ENCODE data around the gene RYR2.
"Not testable (repeated sequence)": the region's sequence is repeated elsewhere in the genome, so short reads cannot be mapped to it uniquely, and the experiment has no call there.

The RYR2 gene

DNA sequence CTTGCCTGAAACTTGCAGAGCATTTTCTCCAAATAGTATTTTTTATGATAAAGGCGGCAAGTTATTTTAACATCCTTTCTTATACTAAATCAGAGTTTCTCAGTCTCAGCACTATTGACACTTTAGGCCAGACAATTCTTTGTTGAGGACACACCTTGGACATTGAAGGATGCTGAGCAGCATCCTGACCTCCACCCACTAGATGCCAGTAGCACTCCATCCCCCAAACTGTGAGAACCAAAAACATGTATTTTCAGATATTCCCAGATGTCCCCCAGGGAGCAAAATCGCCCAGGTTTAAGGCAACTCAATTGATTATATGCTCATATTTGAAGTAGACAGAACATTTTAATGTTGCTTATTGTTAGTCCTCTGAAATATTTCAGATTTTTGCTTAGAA is 549.4 kb downstream of the RYR2 start:
- no peak for DNase-seq

DNA sequence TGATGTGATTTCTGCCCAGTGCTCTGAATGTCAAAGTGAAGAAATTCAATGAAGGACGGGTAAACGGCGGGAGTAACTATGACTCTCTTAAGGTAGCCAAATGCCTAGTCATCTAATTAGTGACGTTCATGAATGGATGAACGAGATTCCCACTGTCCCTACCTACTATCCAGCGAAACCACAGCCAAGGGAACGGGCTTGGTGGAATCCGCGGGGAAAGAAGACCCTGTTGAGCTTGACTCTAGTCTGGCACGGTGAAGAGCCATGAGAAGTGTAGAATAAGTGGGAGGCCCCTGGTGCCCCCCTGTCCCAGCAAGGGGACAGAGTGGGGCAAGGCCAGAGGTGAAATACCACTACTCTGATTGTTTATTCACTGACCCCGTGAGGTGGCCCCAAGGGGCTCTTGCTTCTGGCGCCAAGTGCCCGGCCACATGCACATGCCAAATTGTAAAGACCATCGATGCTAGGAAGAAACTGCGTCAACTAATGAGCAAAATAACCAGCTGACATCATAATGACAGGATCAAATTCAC is 561.1 kb downstream of the RYR2 start:
- DNase-seq = not testable (repeated sequence)

DNA sequence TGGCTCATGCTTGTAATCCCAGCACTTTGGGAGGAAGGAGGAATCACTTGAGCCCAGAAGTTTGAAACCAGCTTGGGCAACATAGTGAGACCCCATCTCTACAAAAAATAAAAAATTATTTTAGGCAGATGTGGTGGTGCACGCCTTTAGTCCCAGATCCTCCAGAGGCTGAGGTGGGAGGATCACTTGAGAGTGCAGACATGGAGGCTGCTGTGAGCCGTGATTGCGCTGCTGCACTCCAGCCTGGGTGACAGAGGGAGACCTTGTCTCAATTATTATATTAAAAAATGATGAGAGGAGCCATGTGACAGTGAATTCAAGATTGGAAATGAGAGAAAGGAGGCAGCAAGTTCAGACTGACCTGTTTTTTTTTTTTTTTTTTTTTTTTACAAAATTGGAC is 566.4 kb downstream of the RYR2 start:
- no peak for DNase-seq

DNA sequence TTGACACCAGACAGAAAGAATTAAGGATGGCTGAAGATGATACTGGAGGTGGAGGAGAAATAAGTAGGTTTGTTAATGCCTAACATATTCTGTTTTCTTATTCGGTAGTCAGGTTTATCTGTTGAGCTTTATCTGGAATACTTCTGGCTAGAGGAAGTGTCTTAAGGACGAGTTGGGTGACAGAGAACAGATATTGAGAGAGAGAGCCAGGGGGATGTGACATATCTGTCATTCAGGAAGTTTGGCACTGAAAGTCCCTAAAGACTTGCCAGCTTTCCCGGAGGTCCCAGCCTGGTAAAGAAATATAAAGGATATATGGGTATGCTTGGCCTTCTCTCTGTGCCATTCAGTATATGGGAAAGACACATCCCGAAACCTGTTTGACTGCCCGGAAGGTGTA is 568.2 kb downstream of the RYR2 start:
- DNase-seq = no peak

DNA sequence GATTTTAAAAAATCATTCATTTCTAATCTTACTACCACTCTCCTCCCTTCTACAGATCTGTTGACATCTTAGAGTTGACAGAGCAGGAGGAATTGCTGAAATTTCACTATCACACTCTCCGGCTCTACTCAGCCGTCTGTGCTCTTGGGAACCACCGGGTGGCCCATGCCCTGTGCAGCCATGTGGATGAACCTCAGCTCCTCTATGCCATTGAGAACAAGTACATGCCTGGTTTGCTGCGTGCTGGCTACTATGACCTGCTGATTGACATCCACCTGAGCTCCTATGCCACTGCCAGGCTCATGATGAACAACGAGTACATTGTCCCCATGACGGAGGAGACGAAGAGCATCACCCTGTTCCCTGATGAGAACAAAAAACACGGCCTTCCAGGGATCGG is 572.0 kb downstream of the RYR2 start:
- no peak for DNase-seq

DNA sequence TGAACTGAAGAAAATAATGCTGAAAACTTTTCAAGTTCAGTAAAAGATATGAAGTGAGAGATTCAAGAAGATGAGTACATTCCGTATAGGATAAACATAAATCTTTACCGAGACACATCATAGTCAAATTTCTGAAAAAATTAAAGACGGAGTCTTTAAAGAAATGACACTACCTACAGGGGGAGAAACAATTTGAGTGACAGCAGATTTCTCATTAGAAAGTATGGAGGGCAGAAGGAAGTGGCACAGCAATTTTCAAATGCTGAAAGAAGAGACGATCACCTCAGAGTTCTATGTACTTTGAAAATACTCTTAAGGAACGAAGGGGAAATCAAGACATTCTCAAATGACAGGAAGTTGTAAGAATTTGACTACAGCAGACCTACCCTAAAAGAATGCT is 577.6 kb downstream of the RYR2 start:
- no peak for DNase-seq

DNA sequence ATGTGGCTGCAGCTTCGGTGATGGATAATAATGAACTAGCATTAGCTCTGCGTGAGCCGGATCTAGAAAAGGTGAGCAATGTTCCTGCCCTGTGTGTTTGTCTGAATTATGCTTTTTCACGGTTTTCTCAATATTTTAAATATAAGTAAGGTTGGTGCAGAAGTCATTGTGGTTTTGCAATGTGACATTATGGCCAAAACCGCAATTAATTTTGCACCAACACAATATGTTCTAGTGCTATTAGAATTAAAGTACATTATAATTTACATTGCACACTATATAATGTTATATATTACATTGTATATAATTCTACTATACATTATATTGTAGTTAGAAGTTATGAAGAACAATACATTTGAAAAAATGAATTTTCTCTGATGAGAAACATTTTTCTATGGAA is 592.9 kb downstream of the RYR2 start:
- no peak for DNase-seq

DNA sequence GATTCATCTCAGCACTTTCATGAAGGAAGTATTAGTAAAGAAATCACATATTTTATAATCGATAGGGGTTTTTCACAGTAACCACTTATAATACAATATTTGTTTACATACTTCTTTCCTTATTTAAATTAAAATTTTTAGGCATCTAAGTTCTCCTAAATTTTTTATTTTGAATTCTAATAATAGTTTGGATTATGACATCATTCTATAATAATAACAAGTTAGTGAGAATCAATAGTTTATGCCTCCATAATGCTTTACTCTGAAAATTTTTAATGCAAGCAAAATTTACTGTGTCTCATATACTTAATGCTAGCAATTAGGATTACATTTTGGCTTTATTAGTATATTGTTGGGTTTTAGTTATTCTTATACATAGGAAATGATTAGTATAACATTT is 596.6 kb downstream of the RYR2 start:
- DNase-seq = no peak

DNA sequence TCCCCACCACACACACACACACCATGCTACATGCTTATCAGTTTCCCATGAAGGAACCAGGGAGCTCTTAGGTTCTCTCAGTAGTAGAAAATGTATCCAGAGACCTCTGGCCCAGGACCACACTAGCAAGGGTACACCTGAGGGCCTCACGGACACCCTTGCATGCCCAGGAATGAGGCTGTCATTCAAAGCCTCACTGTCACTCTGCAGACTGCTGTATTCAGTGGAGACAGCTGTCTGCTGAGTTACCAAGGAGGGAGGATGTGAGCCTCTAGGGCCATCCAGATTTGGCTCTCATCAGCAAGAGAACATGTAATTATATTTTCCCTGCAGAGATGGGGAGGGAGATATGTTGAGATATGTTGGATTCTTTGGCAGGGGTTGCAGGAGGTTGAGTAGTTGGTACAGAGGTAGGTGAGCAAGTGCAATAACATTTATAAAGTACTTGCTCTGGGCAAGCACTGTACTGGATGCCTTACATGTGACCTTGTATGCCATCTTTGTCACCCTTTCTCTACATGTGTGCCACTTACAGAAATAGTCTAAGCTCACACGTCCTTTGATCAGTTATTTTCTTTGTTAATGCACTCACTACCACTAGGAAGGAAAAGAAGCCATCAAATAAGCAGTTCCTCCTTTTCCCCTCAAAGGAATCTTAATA is 598.2 kb downstream of the RYR2 start:
- no peak for DNase-seq

DNA sequence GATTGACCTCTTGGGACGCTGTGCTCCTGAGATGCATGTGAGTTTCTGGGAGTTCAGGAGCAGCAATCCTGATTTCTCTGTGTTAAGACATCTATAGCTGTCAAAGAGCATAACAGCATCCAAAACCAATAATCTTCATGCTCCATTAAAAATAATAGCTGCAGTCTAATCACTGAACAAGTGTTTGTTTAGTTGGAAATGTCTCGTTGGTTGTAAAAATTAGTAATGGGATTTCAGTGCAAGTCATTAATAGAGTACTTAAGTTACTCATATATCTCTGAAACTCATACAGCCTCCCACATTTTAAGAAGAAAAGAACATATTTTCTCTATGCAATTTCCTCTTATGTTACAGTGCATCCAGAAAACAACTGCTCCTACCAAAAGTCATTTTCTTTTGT is 599.0 kb downstream of the RYR2 start:
- DNase-seq = no peak

DNA sequence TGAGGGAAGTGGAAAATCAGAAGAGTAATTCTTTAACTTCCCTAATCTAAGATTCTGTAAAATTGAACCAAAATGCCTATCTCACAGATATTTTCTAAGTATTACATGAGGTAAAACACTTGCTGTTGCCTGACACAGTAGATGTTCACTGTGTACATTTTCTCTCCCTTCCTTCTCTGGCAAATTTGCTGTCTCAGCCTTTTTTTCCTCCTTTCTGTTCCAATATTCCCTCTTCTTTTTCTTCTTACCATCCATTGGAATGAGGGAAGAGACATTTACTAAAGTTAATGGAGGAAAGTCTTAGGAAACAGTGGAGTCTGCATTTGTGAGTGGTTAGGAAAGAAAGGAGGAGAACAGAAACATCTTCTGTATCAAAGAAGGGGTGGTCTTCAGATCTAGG is 608.8 kb downstream of the RYR2 start:
- DNase-seq = no peak

DNA sequence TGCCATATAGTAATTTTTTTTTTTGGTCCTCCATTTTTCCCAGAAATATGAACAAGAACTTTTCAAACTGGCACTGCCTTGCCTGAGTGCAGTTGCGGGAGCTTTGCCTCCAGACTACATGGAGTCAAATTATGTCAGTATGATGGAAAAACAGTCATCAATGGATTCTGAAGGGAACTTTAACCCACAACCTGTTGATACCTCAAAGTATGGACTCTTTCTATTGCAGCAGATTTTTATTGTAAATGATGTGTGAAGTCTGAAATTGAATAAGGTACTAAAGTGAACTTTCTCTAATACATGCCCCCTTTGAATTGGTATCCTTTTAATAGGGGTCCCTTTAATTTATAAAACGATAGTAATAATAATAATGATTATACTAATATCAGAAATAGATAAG is 613.8 kb downstream of the RYR2 start:
- no peak for DNase-seq

DNA sequence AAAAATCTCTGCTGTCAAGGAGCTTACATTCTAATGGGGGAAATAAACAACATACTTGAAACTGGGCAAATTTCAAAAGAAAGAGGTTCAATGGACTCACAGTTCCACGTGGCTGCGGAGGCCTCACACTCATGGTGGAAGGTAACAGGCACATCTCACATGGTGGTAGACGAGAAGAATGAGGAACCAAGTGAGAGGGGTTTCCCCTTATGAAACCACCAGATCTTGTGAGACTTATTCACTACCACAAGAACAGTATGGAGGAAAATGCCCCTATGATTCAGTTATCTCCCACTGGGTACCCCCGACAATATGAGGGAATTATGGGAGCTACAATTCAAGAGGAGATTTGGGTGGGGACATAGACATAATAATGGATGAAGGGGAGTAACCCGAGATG is 622.4 kb downstream of the RYR2 start:
- DNase-seq = no peak

DNA sequence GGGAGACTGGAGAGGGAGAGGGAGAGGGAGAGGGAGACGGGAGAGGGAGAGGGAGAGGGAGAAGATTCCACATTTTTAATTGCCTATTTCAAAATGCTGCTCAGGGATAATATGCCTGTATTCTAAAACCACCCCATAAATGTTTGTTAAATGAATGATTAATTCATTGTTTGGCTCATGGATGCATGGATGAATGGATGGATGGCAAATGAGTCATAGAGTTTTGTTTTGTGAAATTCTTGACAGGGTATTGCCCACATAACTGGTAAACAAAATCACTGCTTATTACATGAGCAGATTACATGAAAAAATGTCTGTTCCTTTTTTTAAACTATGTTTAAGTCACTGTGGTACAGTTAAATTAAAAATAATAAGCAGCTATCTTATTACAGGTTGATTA is 628.3 kb downstream of the RYR2 start:
- DNase-seq = no peak

DNA sequence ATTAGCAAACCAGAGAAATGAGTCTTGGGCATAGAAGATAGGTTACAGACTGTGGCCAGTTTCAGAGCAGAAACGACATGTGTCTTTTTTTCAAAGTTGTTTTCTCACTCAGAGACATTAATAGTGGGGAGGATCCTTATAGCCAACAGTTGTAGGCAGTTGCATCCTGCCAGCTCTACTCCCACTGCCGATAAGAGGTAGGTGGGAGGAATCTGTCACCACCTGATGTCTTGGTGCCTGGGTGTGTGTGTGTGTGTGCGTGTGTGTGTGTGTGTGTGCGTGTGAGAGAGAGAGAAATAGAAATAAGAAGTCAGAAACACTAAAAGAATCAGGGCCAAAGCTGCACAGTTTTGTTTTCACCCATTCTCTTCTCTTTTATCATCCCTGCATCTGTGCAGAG is 629.3 kb downstream of the RYR2 start:
- no peak for DNase-seq

DNA sequence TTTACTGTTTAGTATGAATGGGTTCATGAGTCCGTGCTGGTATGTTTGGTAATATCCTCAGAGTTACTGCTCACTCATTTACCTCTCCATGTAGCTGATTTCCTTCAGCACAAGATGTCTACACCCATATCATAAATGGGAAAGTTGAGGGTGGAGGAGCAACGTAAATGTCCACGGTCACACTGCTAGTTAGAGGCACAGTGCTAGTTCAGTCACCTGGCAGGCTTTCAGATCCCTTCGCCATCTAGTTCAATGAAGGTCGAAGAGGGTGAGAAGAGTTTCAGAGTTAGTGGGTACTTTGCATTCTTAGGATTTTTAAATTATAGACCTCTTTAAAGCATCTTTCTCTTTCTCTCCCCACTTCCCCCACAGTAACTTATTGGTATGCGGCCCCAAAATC is 630.0 kb downstream of the RYR2 start:
- DNase-seq = no peak

DNA sequence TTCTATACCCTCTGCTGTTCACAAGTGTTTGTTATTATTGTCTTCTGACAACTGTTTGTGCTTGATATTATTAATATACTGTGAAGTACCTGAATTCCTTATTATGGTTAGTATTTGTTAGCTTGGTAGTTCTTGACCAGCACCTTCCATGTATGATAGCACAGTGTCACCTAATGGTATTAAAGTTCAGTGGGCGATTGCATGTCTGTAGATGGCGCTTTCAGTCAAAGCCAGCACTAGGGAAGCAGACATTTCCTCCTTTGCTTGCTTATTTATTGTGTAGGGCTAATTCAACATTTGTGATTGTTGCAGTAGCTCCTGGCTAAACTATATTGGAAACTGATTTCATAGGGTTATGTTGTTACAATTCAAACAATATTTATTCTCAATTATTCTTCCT is 630.8 kb downstream of the RYR2 start:
- no peak for DNase-seq

DNA sequence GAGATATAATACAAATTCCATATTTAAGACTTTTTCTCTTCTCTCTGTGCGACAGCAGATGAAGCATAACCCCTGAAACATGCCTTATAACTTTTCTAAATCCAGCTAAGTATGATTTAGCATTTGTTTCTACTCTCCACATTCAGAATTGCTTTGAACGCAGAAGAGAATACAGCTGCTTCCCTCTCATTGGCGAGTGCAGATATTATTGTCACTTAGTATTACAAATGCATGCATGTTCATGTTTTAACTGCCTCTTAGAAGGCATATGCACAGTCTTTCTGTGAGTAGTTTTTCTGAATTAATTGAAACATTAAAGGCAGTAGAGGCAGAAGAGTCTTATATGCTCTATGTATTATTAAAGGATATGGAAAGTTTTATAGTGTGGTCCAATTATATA is 631.6 kb downstream of the RYR2 start:
- no peak for DNase-seq

DNA sequence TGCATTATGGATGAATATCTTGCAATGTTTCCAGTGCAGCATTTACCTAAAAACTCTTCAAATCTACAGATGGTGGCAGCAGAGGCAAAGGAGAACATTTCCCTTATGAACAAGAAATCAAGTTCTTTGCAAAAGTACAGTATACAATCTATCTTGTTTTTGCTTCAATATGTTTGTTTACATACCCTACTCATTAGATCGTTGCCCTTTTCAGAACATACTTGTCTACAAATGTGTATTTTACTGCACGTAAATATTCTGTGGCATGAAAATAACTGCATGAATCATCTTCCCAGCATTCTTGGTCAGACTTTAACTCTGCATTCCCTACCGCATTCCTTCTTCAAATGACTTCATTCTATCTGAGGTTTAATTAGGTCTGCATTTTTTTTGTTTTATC is 636.0 kb downstream of the RYR2 start:
- DNase-seq = no peak

DNA sequence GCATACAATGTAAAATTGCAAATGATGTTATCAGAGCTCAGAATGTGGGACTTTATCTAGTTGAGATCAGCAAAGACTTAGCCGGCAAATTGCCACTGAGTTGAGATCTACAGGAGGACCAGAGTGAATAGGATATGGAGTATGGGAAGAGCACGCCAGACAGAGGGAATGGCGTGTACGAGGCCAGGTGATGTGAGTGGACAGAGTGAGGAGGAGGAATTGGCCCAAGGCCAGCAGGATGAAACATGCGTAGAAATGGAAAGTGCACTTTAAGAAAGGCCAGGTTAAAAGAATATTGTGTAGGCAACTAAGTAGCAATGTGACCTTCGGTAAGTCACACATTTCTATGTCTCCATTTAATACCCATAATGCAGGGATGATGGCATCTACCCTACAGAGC is 637.7 kb downstream of the RYR2 start:
- DNase-seq = no peak

DNA sequence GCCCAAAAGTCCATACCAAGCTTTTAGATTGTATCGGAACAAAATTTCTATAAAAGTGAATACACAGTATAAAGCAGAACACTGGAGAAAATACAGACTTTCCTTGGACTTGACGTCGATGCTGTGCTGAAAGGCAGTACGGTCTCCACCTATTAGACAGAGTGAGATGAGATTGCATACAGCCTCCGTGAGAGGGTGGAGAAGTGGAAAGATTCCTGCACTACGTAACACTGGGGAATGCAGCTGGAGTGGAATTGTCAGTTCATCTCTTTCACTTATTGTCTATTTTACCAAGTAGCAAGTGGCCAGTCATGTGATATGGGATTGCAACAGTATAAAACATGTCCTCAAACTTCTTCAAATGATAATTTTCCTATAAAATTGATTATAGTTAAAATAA is 639.2 kb downstream of the RYR2 start:
- DNase-seq = no peak

DNA sequence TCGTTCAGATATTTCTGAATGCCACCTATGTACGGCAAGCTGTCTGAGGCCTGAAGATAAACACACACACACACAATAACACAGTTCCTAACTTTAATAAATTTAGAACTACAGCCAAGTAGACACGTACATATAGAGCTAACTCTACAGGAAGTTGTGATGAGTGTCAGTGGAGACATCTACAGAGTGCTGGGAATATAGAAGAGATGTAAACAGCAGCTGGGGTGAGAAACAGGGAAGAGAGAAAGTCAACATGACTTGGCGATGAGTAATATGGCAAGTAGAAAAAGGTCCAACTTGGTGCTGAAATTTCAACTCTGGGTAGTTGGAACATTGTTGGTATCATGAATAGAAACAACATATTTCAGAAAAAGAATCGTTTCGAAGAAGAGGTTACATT is 642.3 kb downstream of the RYR2 start:
- DNase-seq = no peak

DNA sequence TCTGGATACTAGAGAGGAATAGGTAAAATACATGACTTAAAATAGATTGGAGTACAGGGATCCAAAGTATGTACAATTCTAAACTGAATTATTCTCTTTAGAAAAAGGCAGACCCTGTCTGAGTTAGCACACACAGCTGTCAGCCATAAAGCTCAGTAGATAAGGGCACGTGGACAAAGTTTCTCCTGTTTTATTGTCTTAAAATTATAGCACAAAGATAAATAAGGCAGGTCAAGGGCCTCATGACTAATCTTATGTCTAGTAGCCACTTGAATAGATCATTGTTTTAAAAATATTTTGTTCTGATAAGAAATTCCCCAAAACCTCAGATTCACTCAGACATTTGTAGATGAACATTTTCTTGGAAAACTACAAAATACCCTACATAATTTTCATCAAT is 643.6 kb downstream of the RYR2 start:
- DNase-seq = no peak

DNA sequence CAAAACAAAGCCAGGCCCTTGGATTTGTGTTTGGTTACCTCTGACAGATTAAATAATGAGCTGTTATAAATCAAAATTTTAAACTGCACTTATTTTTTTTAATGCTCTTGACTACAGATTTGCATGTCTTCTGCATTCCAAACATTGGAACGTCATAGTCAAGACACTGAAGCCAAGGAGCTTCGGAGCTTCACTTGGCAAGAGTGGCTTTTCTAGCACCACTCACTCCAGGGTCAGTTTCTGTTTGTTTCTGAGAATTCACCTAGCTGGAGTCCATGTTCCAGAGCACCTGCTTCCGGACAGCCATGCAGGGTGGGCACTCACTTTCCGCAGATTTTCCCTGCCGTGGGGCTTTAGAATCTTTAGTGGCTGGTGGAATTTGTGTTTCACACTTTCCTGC is 645.8 kb downstream of the RYR2 start:
- DNase-seq = no peak

DNA sequence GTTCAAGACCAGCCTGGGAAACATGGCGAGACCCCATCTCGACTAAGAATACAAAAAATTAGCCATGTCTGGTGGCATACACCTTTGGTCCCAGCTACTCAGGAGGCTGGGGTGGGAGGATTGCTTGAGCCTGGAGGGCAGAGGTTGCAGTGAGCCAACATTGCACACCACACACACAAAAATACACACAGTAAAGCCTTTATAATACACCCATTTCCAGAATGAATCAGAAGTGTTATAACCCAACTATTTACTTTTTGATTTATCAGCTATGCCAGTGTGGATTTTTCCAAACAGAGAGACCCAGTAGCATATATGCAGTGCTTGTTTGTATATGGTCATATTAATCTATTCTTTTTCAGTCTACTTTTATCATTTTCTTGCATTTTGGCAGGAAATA is 648.7 kb downstream of the RYR2 start:
- DNase-seq = no peak

DNA sequence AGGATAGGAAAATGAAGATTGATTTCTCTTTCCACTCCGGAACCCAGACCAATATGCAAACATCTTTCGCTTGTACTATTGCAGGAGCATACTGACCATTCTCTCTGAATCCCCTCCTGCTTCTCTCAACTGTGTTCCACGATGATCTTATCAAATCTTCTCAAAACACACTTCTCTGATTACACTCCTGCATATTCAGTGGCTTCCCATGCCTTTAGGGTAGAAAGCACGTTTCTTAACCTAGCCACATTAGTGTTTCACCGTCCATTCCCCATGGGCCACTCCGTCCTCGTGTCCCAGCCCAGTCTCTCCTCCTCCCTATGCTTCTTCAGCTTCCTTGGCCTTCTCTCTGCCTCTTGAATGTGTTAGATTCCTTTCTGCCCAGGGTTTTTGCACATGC is 650.3 kb downstream of the RYR2 start:
- DNase-seq = no peak
